HG03135 (cell line): ENCODE measurements around the gene S100A16.
"Not testable (repeated sequence)": the region's sequence is repeated elsewhere in the genome, so short reads cannot be mapped to it uniquely, and the experiment has no call there.

Experiments used
- ATAC-seq: cut with Tn5 transposase; IDR thresholded peaks from one replicate; pipeline ENCODE4 v1.9.1; 2021; ENCODE audit warnings: mild to moderate bottlenecking, moderate library complexity; ENCODE audit not compliant: unreplicated experiment

The S100A16 gene

GRCh38 chr1:153565529-153566374 lies 47.2 kb downstream of the S100A16 start, which contains the start of gene S100A2:
Gene S100A2, minus strand, starts transcription at chr1:153565844. Its CDS starts 1,967 bp downstream, at chr1:153563877.
- no peak for ATAC-seq

DNA sequence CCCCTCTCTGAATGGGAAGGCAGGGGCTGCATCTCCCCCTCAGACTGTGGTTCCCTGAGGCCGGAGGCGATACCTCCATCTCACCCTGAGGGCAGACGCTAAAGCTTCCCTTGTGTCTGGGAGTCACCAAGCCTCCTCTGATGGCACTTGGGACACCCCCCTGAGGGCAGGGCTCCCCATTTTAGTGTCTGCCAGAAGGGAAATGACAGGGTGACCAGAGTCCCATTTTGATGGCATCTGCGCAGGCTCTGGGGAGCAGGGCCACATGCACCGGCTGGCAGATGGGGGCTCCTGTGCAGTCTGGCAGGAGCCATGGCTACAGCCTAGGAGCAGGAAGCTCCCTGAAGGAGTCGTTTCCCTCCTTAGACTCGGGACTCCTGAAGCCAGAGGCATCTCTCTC lies 48.9 kb downstream of the S100A16 start:
- no peak for ATAC-seq

GRCh38 chr1:153563483-153563901 lies 49.4 kb downstream of the S100A16 start:
- no peak for ATAC-seq

DNA sequence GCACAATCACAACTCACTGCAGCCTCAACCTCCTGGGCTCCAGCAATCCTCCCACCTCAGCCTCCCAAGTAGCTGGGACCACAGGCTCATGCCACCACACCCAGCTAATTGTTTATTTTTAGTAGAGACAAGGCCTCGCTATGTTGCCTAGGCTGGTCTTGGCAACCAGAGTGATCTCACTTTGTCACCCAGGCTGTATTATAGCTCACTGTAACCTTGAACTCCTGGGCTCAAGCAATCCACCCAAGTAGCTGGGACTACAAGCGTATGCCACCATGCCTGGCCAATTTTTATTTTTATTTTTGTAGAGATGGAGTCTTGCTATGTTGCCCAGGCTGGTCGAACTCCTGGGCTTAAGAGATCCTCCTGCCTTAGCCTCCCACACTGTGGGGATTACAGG lies 50.9 kb downstream of the S100A16 start:
- not testable (repeated sequence) for ATAC-seq

- ATAC-seq: no peak
Measured at GRCh38 chr1:153561466-153561985, 51.4 kb downstream of the S100A16 start.

GRCh38 chr1:153560771-153561465 lies 52.0 kb downstream of the S100A16 start:
- no peak for ATAC-seq

GRCh38 chr1:153560241-153560640 lies 52.7 kb downstream of the S100A16 start:
- no peak for ATAC-seq

DNA sequence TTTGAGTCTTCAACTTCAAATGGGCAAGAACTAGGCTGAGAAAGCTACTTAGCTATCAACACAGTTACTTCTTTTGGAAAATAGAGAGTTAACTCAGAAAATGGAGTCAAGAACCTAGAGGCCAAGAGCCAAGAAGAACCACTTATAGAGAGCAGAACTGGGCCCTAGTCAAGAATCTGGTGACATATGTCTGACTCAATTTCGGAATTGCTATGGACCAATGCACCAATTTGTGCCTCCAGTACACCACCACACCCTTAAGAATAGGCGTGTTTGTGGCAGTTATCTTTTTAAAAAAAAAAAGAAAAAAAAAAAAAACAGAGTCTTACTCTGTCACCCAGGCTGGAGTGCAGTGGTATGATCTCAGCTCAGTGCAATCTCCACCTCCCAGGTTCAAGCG lies 55.1 kb downstream of the S100A16 start:
- ATAC-seq: no peak
